Left cardiac atrium (tissue), 4 donors: ENCODE measurements around the gene PLD1. TPM values are rescaled to one million over a fixed set of nuclear protein-coding genes. Genes with fewer than 3 reads are reported as not detected.

Source experiments
- ATAC-seq, 2 donors: fragments of 200-7000 bp; cut with Tn5 transposase; one replicate each; pipeline ENCODE4 v1.9.1; 2020; ENCODE audit warnings: mild to moderate bottlenecking in 2 of 2, moderate library complexity in 2 of 2
- DNase-seq: peaks from one replicate; pipeline ENCODE4 v3.0.0-alpha.2; 2020
- intact Hi-C, 2 donors: fragments of 100-400 bp; cut with DNase I; formaldehyde crosslinking; loops; one replicate each; pipeline versions ENCODE4 v1.14.1 to v1.15.1; 2022 to 2023
- total RNA-seq, 2 donors: library from RNA; stranded (reverse); fragmentation: NEBNext Ultra II Directional; extraction: Animal tissue kit (Norgen Biotek cat#: 25700); gene quantifications; one replicate each; pipeline ENCODE4 v1.2.1, GENCODE V29; 2021
- donor health status: DM: no; HTN: yes; CAD: no.
- donor health status: DM: no; HTN: yes; CAD: no; lungs with severe emphysema.
- donor health status: DM: yes; HTN: yes; CAD: no.
- donor health status: Dilated cardiomyopathy.

The PLD1 gene
- total RNA-seq, 2 donors from 2014 or later = 57.1 to 67.8 TPM

- DNase-seq (no peak), ATAC-seq (no peak)
- intact Hi-C loops = loop anchor here in 1 of 2 donors (5.0 kb wide), 1 partner anchor 36 kb away; no protein-coding TSS in a partner anchor
Observed at GRCh38 chr3:171736556-171736955, 73.7 kb downstream of the PLD1 start.

DNA sequence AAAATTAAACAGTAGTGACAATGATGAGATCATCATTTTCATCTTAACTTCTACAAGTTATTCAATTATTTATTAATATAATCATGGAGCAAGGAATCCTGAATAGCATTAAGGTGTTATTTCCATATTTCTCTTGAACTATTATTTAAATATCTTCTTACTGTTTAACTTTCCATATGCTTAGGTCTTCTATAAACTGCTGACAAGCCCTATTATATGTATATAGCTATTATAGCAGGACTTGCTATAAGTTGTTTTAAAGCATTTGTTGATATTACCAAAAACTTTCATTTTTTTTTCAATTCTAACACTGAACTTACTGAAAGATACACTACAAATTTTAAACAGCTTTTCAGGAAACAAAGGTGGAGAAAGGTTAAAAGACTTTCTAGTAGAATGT is 76.7 kb downstream of the PLD1 start:
- intact Hi-C loops = no loop called here
- no peak for ATAC-seq
- DNase-seq = no peak

DNA sequence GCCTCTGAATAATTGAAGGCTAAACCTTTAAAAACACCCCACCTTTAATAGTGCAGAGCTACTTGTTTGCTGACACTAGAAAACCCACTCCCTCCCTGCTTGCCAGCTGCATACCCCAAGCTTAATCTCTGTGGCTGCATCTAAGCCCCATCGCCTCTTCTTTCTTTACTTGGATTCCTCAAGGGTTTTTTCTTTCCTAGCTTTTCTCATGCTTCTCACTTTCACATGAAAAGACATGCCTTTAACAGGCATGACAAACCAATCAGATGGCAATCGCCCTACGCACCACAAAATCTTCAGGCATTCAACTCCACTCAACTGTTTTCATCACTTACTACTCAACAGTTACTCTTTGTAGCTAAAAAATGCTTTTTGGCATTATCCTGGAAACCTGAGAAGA is 77.5 kb downstream of the PLD1 start:
- DNase-seq (no peak), ATAC-seq (no peak)
- intact Hi-C loops = no loop called here

DNA sequence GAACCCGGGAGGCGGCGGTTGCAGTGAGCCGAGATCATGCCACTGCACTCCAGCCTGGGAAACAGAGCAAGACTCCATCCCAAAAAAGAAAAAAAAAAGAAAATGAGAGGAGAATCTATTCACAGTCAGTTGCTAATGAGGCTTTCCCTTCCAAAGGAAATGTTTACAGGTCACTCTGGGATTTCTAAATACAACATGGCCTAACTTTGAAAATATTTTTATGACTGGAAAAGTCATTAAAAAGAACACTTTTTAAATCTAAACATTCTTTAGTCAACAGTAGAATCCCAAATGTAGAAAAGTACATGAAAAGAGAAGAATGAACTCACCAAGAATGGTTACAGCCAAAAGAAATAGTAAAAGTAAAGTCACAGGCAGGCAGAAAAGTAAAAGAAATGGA is 78.6 kb downstream of the PLD1 start:
- intact Hi-C loops = no loop called here
- ATAC-seq = no peak
- DNase-seq = no peak

- no peak for DNase-seq
- no peak for ATAC-seq
- intact Hi-C loops = no loop called here
Observed at GRCh38 chr3:171729452-171730334, 80.6 kb downstream of the PLD1 start.

GRCh38 chr3:171727288-171727687 is 83.0 kb downstream of the PLD1 start:
- intact Hi-C loops = no loop called here
- DNase-seq (no peak), ATAC-seq (no peak)

GRCh38 chr3:171718493-171719185 is 91.6 kb downstream of the PLD1 start:
- DNase-seq = no peak
- intact Hi-C loops = no loop called here
- ATAC-seq = no peak

- intact Hi-C loops = no loop called here
- DNase-seq = no peak
- ATAC-seq = no peak
Observed at GRCh38 chr3:171715155-171715554, 95.1 kb downstream of the PLD1 start.

GRCh38 chr3:171712171-171712938 is 97.9 kb downstream of the PLD1 start:
- intact Hi-C loops = no loop called here
- ATAC-seq (peak in 1 of 2 donors; percentile 76), DNase-seq (no peak)

- ATAC-seq (no peak), DNase-seq (no peak)
- intact Hi-C loops = no loop called here
Observed at GRCh38 chr3:171711461-171712170, 98.7 kb downstream of the PLD1 start.

- no peak for ATAC-seq
- intact Hi-C loops = no loop called here
- DNase-seq = no peak
Observed at GRCh38 chr3:171710359-171710758, 99.9 kb downstream of the PLD1 start.

DNA sequence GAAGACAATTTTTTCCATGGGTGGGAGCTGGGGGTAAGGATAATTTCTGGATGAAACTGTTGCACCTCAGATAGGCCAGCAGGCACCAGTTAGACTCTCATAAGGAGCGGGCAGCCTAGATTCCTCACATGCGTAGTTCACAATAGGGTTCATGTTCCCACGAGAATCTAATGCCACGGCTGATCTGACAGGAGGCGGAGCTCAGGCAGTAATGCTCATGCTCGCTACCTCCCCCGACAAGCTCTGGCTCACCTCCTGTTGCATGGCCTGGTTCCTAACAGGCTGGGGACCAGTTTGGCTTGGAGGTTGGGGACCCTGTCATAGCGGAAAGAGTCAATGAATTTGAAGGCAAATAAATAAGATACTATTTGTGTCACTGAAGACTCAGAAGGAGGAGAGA is 105.5 kb downstream of the PLD1 start:
- DNase-seq = no peak
- intact Hi-C loops = no loop called here
- no peak for ATAC-seq

DNA sequence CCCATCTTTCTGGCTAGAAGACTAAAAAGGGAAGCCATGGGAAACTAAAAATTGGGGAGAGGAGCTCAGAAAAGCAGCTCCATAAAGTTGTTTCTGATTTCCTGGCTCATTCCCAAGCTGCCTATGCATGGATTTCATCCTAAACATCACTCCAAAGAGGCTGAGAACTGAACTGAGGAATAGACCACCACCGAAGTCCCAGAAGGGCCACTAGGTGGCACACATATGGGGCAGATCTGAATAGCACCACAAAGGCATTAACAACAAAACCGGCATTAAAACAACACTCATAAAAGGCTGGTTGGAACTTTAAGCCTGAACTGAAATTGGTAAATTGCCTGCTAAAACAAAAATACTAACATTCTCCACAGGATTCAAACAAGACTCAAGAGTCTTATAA is 106.3 kb downstream of the PLD1 start:
- DNase-seq (no peak), ATAC-seq (peak in 1 of 2 donors; percentile 45)
- intact Hi-C loops = no loop called here

DNA sequence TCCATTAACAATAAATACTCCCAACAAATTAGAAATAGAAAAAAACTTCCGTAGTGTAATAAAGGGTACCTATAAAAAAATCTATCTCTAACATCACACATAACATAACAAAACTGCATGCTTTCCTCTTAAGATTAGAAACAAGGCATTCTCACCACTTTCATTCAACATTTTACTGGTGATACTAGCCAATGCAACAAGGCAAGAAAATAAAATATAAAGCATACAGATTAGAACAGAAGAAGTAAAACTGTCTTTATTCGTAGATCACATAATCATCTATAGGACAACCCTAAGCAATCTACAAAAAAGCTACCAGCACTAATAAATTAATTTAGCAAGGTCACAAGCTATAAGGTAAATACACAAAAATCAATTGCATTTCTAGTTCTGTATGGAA is 107.1 kb downstream of the PLD1 start:
- DNase-seq = no peak
- intact Hi-C loops = no loop called here
- no peak for ATAC-seq

DNA sequence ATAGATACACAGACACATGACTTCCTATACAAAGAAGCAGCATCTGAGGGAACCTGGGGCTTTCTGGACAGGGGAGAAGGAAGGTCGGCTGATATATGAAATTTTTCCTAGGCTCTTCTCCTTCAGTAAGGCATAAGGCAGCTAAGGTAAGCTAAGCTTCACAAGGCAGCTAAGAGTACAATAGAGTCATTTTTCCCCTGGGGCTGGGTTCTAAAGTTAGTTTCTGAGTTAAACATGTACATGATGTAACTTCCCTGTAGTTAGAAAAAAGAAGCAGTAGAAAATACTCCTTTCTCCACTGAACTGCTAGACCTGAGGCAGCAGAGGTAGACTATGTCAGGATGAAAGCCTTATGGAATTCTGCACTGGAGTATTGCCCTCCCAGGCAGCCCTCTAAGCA is 109.6 kb downstream of the PLD1 start:
- intact Hi-C loops = no loop called here
- ATAC-seq = no peak

GRCh38 chr3:171700157-171700556 is 110.1 kb downstream of the PLD1 start:
- DNase-seq (no peak), ATAC-seq (no peak)
- intact Hi-C loops = no loop called here

More for the DNA sequence above, 109.6 kb downstream of the PLD1 start:
- DNase-seq = no peak

DNA sequence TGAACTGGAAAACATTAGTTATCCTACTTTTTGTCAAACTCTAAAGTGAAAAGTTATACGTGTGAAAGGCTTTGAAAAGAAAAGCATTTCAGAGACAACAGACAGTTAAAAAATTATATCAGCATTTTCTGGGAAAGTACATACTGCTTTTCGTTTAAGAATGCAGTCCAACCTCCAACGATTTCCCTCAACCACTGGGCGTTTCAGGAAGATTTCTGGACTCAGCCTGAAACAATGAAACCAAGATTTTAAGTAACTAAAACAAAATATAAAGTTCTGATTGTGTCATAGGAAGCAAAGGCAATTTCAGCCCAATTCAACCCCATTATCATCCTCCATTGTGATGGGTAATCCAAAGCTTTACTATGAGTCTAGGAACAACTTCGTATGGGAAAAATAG is 110.7 kb downstream of the PLD1 start:
- intact Hi-C loops = no loop called here
- no peak for DNase-seq
- no peak for ATAC-seq

DNA sequence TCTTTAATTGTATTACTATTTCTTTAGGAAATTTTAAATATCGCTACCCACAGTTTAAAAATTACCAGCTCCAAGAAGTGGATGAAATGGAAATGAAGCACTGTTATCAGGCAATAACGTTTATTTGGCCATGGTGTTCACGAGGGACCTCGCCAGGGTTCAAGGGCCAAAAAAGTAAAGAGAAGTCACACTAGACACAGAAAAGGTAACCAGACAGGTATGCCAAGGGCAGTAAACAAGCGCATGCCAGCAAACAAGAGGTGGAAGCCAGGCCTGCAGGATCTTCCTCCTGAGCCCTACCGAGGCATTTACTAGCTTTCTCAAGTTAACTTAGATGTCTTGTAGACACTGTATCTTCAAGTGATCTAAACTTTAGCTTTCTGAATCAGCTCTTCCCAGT is 113.5 kb downstream of the PLD1 start:
- intact Hi-C loops = no loop called here
- no peak for DNase-seq
- ATAC-seq = no peak

- DNase-seq = no peak
- ATAC-seq = no peak
- intact Hi-C loops = no loop called here
Observed at GRCh38 chr3:171695426-171695825, 114.9 kb downstream of the PLD1 start.
